Omental fat pad (tissue), 4 donors: ENCODE measurements around the gene CYTH2. TPM values are rescaled to one million over a fixed set of nuclear protein-coding genes. Genes with fewer than 3 reads are reported as not detected.

ENCODE experiments used
- ATAC-seq: fragments of 150-250 bp; one replicate; pipeline ENCODE4 v1.9.1; 2016; ENCODE audit warnings: mild to moderate bottlenecking, moderate library complexity; ENCODE audit not compliant: low FRiP score
- DNase-seq: peaks from one replicate; pipeline ENCODE4 v3.0.0-alpha.2; 2019; ENCODE audit warnings: low spot score
- total RNA-seq, 4 donors: library from RNA; depleted of rRNA; stranded (reverse); fragments of >200 nt; gene quantifications; one replicate each; pipeline ENCODE4 v1.1.0, GENCODE V29; 2016
- TF ChIP-seq, protein P1 (sequence below), 3 donors: fragments of 450-650 bp; IDR thresholded peaks; one replicate each; pipeline ENCODE4 v1.5.1; 2016 to 2017; ENCODE audit warnings: antibody characterized with exemption in 3 of 3, mild to moderate bottlenecking in 3 of 3, moderate library complexity in 2 of 3

Gene CYTH2
- total RNA-seq, 4 donors from 2014 or later = 19.2 to 49.7 (median 26.8) TPM

DNA sequence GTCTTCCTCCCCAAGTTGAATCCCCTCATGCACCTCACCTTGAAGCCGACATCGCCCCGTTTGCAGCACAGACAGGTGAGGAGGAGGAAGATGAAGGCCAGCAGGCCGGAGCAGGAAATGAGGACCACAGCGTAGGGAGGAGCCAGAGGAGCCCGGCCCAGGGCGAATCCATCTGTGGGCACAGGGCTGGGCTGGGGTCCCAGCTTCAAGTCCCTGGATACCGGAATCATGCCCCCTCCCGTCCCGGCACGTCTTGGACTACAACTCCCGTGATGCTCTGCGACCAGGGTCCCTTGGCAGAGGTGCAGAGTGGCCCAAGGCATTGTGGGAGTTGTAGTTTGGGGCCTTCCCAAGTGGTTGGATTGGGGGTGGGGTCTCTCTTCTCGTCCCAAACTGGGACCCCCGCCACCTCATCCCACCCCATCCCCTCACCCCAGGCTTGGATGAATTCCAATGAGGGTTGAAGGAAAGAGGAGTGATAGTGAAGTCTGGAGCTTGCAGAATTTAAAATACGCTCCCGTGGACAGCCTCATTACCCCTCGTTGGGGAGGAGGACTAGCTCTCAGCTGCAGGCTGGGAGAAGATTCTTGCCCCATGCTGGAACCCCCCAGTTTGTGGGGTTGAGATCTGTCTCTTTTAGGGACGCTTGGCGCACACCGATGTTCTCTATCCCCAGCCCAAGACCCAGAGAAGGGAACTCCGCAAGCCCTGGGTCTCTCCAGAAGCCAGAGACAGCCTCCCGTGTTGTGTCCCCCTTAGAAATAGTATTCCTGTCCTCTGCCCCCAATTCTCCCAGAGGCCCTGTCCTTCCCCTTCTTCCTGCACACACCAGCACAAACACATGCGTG, 41.5 kb downstream of the CYTH2 start:
- peak; percentile 35 for ATAC-seq

GRCh38 chr19:48511321-48511731, 42.2 kb downstream of the CYTH2 start:
- ATAC-seq = no peak
- DNase-seq = no peak
- TF ChIP-seq, protein P1, sequence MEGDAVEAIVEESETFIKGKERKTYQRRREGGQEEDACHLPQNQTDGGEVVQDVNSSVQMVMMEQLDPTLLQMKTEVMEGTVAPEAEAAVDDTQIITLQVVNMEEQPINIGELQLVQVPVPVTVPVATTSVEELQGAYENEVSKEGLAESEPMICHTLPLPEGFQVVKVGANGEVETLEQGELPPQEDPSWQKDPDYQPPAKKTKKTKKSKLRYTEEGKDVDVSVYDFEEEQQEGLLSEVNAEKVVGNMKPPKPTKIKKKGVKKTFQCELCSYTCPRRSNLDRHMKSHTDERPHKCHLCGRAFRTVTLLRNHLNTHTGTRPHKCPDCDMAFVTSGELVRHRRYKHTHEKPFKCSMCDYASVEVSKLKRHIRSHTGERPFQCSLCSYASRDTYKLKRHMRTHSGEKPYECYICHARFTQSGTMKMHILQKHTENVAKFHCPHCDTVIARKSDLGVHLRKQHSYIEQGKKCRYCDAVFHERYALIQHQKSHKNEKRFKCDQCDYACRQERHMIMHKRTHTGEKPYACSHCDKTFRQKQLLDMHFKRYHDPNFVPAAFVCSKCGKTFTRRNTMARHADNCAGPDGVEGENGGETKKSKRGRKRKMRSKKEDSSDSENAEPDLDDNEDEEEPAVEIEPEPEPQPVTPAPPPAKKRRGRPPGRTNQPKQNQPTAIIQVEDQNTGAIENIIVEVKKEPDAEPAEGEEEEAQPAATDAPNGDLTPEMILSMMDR (IDR thresholded peaks at IDR 0.05) = no peak

More for the DNA sequence above, 41.5 kb downstream of the CYTH2 start:
- DNase-seq = peak; percentile 50
- TF ChIP-seq, protein P1 (IDR thresholded peaks at IDR 0.05) = no peak

DNA sequence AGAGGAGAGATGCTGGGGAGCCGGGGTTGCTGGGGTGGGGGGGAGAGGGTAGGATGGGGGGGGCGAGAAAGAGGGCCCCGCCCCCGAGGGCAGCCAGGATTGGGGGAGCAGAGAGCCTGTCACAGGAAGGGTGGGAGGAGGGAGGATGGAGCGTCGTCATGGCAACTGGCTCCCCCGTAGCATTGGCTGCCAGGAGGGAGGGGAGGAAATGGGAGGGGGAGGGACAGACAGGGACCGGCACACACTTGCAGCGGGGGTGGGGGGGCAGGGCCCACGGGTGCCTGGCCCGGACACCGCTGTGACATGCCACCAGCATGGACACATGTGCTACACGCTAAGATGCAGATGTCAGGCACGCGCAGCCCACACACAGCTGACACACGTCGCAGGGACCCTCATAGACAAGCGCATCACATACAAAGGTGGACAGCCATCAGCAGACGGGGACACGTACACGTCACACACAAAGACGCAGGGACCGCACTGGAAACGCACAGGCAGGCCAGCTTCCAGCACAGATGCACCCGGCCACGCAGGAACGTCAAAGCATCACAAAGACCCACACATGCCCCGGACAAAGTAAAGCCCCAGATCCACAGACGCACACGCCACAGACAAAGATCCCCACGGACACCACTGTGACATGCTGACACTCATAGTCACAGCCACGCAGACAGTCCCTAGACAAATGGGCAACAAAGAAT, 42.8 kb downstream of the CYTH2 start, which contains the start of gene LMTK3:
TSS of gene LMTK3 (minus strand) at position 36 of the 704 bp plus-strand sequence. CDS start 259 bp downstream, outside the sequence.
- DNase-seq (no peak), ATAC-seq (no peak)
- TF ChIP-seq, protein P1 (IDR thresholded peaks at IDR 0.05) = no peak

- ATAC-seq (no peak), DNase-seq (no peak)
- TF ChIP-seq, protein P1 (IDR thresholded peaks at IDR 0.05) = no peak
Observed at GRCh38 chr19:48512504-48513288, 43.5 kb downstream of the CYTH2 start.

DNA sequence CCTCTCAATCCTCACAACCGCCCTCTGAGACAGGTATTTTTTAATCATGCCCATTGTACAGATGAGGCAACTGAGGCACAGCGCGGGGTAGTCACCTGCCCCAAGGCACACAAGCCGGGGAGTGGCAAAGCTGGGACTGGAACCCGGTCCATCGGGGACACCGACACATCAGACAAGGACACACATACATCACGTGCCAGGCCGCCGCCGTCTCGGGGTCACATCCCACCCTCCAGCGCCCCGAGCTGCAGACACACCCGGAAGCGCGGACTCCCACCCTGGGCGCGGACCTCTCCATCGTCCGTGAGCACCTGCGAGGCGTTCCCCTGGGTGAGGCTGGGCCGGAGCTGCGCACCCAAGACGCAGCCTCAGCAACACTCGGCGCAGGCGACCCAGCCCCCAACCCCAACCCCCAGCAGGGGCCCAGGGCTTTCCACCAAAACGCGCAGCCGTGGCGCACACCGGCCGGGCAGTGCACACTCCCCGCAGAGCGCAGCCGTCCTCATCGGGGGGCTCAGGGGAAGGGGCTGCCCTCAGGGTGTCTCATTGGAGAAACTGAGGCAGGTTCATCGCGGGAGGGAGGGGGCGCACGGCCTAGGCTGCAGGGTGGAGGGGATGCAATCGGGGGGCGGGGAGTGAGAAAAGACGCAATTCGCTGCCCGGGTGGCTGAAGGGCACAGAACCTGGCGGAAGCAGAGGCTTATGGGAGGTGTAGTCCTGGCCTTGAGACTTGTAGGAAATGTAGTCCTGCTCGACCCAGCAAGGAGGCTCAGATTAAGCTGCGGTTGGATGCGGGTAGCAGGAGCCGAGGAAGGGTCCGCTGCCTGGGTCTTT, 44.3 kb downstream of the CYTH2 start:
- ATAC-seq (peak; percentile 60), DNase-seq (no peak)
- TF ChIP-seq, protein P1 (IDR thresholded peaks at IDR 0.05) = no peak

DNA sequence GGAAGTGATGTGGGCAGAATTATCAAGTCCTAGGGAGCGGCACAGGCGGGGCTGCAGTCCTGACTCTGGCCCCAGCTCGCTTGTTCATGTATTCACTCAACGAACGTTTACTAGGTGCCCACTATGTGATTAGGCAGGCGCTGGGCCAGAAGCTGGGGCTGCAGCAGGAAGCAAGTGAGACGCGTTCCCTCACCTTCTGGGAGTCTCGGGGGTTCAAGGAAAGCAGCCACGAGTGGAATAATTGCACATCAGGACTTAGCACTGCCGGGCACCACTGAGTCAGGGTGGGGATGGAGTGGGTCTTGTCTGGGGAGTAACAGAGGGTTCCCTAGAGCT, 44.9 kb downstream of the CYTH2 start:
- DNase-seq = no peak
- TF ChIP-seq, protein P1 (IDR thresholded peaks at IDR 0.05) = no peak
- ATAC-seq = no peak
